Panc1 (cell line): ENCODE results near the gene HELZ. TPM values are rescaled to one million over a fixed set of nuclear protein-coding genes. Genes with fewer than 3 reads are reported as not detected.

Experiments
- ATAC-seq: fragments of 200-7000 bp; cut with Tn5 transposase; 2 replicates; pipeline ENCODE4 v1.9.1; 2020; ENCODE audit warnings: mild to moderate bottlenecking, moderate library complexity
- BruUV-seq: library from RNA; stranded (reverse); fragments of 400-500 nt; replicated peaks from 2 replicates; lab custom pipeline; 2021; lab: Mats Ljungman, UMichigan
- CTCF ChIA-PET: fragments of 300-600 bp; sonication (Branson Sonifier 250); formaldehyde crosslinking; loops from one replicate; lab custom pipeline; 2022; ENCODE audit warnings: antibody characterized with exemption; lab: Charles Lee
- POLR2A ChIA-PET: fragments of 300-600 bp; sonication (Branson Sonifier 250); formaldehyde crosslinking; loops from one replicate; lab custom pipeline; 2022; ENCODE audit warnings: antibody characterized with exemption; lab: Charles Lee
- DNase-seq: peaks from one replicate; pipeline ENCODE4 v3.0.0-alpha.2; 2010; ENCODE audit warnings: low read depth, low spot score
- H3K27ac ChIP-seq: 2 replicates; pipeline ENCODE4 v1.5.1; 2011; ENCODE audit warnings: mild to moderate bottlenecking, low read length, inconsistent platforms
- H3K27me3 ChIP-seq: fragments of 200-500 bp; sonication (Bioruptor generic); 2 replicates; pipeline ENCODE4 v1.6.0; 2014; ENCODE audit warnings: low read length, inconsistent platforms; ENCODE audit not compliant: control insufficient read depth, insufficient read depth
- H3K36me3 ChIP-seq: fragments of 200-500 bp; sonication (Bioruptor generic); 2 replicates; pipeline ENCODE4 v1.5.1; 2014; ENCODE audit warnings: inconsistent platforms, mild to moderate bottlenecking, low read length, moderate library complexity; ENCODE audit not compliant: control insufficient read depth, insufficient read depth
- H3K4me1 ChIP-seq: 2 replicates; pipeline ENCODE4 v1.5.1; 2011; ENCODE audit warnings: inconsistent platforms, mild to moderate bottlenecking, low read length, moderate library complexity; ENCODE audit not compliant: control insufficient read depth, insufficient read depth
- H3K4me3 ChIP-seq, 2 experiments: 2 replicates each; pipeline ENCODE4 v1.5.1; 2011 to 2012; ENCODE audit warnings: low read depth in 2 of 2, low read length in 2 of 2, mild to moderate bottlenecking in 2 of 2, inconsistent platforms in 1 of 2, moderate library complexity in 1 of 2
- H3K9me3 ChIP-seq: fragments of 200-500 bp; sonication (Bioruptor generic); 2 replicates; pipeline ENCODE4 v1.5.1; 2014; ENCODE audit warnings: low read depth, mild to moderate bottlenecking, inconsistent platforms, low read length, moderate library complexity; ENCODE audit not compliant: control insufficient read depth, insufficient read depth
- CTCF ChIP-seq: fragments of 450-650 bp; IDR thresholded peaks from 2 replicates; pipeline ENCODE4 v1.5.1; 2017; ENCODE audit warnings: mild to moderate bottlenecking
- POLR2AphosphoS5 ChIP-seq: IDR thresholded peaks from 2 replicates; pipeline ENCODE4 v1.6.1; 2012; ENCODE audit warnings: mild to moderate bottlenecking, low read depth, low read length, moderate library complexity
- REST ChIP-seq, 2 experiments: IDR thresholded peaks; 2 replicates each; pipeline ENCODE4 v1.6.1; 2011 to 2012; ENCODE audit warnings: low read depth in 2 of 2, control low read depth in 1 of 2, low read length in 1 of 2, mild to moderate bottlenecking in 1 of 2, moderate library complexity in 1 of 2; ENCODE audit not compliant: insufficient read depth in 1 of 2
- SIN3A ChIP-seq: IDR thresholded peaks from 2 replicates; pipeline ENCODE4 v1.6.1; 2012; ENCODE audit warnings: low read depth, mild to moderate bottlenecking, low read length, moderate library complexity, borderline replicate concordance; ENCODE audit not compliant: insufficient read depth
- TCF7L2 ChIP-seq: IDR thresholded peaks from 2 replicates; pipeline ENCODE4 v1.6.1; 2011; ENCODE audit warnings: mild to moderate bottlenecking, low read depth, low read length, inconsistent platforms
- in situ Hi-C: cut with HindIII; loops from 2 replicates; pipeline ENCODE4 v1.10.0; 2016; ENCODE audit warnings: low sequenced_read_pairs, low pct_unique_long_range_greater_than_20kb
- intact Hi-C: fragments of 100-400 bp; cut with micrococcal nuclease; formaldehyde crosslinking; loops from one replicate; pipeline ENCODE4 v1.10.0; 2022; ENCODE audit not compliant: unreplicated experiment
- total RNA-seq: library from RNA; stranded (reverse); gene quantifications from one replicate; pipeline ENCODE4 v1.2.1, GENCODE V29; 2021; ENCODE audit not compliant: unreplicated experiment

HELZ gene
- total RNA-seq, 1 experiment from 2014 or later, result 15.0 TPM

- intact Hi-C loops, result no loop called here
- no peak for DNase-seq
- ATAC-seq, result no peak
- CTCF ChIA-PET, result no interaction called here
- TF ChIP-seq REST (IDR thresholded peaks at IDR 0.05; ENCODE audit: insufficient read depth in 1 of 2, low read depth in 2 of 2, low read length in 1 of 2), result no peak
- no peak for TF ChIP-seq POLR2AphosphoS5
- TF ChIP-seq CTCF, result no peak
- no peak for TF ChIP-seq TCF7L2
- no peak for TF ChIP-seq SIN3A
- no peaks in the 10 kb centered on the region for H3K27me3 ChIP-seq
- no peaks in the 10 kb centered on the region for H3K4me1 ChIP-seq
- no peaks in the 10 kb centered on the region for H3K9me3 ChIP-seq
- POLR2A ChIA-PET, result no interaction called here
- H3K4me3 ChIP-seq, result no peak overlapping the region
- no TSS peak for BruUV-seq
- H3K27ac ChIP-seq, result no peak overlapping the region
- H3K36me3 ChIP-seq, result peaks cover 3% of the 10 kb centered on the region
- in situ Hi-C loops, result no loop called here
These were observed 119.6 kb downstream of the HELZ start for GRCh38 chr17:67125417-67125816.

GRCh38 chr17:67124450-67125148, 120.4 kb downstream of the HELZ start:
- ChIA-PET CTCF (no interaction called here), POLR2A (no interaction called here)
- no peak overlapping the region for H3K27ac ChIP-seq
- in situ Hi-C loops, result no loop called here
- no peak overlapping the region for H3K4me3 ChIP-seq
- no peak for ATAC-seq
- no peaks in the 10 kb centered on the region for H3K27me3 ChIP-seq
- BruUV-seq, result no TSS peak
- no peaks in the 10 kb centered on the region for H3K9me3 ChIP-seq
- DNase-seq, result no peak
- TF ChIP-seq TCF7L2 (no peak), POLR2AphosphoS5 (no peak), SIN3A (no peak), REST (IDR thresholded peaks at IDR 0.05; ENCODE audit: insufficient read depth in 1 of 2, low read depth in 2 of 2, low read length in 1 of 2) (no peak), CTCF (no peak)
- no peaks in the 10 kb centered on the region for H3K4me1 ChIP-seq
- H3K36me3 ChIP-seq, result peaks cover 3% of the 10 kb centered on the region
- intact Hi-C loops, result no loop called here
